ENCODE measurements around the gene KRT14. TPM values are rescaled to one million over a fixed set of nuclear protein-coding genes. Genes with fewer than 3 reads are reported as not detected.
"Not testable (repeated sequence)": the region's sequence is repeated elsewhere in the genome, so short reads cannot be mapped to it uniquely, and the experiment has no call there.

KRT14 gene
- polyA plus RNA-seq, 1 experiment, result 0.11 TPM

DNA sequence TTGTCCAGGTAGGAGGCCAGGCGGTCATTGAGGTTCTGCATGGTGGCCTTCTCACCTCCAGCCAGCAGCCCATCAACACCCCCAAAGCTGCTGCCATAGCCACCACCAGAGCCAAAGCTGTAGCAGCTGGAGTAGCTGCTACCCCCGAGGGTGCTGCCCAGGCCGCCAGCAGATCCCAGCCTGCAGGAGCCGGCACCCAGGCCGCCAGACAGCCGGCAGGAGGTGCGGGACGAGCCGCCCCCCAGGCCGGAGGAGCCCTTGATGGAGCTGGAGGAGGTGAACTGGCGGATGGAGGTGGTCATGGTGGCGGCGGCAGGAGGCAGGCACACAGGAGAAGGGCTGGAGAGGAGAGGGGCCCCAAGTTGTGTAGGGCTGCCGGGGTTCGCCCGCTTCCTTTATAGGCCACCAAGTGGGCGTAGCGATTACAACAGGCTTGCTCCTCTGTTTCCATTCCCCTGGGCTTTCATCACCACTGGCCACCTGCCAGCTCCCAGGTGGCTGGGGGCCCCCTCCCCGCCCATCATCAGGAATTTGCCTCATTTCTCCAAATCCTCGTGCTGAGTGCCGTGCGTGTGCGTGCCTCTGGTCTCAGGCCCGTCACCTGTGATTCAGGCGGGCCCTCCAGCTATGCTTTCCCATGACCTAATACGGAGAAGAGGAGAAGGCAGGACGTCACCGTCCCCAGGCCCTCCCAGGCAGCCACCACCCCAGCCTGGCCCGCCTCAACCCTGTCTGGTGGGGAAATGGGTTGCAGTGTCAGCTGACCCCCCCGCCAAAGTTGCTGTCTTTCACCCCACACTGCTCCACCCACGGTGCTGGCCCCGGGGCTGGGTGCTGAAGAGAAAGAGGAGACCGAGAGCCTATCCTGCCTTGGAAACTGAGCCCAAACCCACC is 37.8 kb upstream of the KRT14 start, which contains the start of gene KRT17:
KRT17 (minus strand) TSS at position 368 of the 894 bp plus-strand sequence; CDS start at position 302, 66 bp downstream.
- H3K4me3 ChIP-seq (ENCODE audit: low read depth, low read length), result no peak within 1 kb of the TSS
- CTCF ChIA-PET, result interaction anchor here (0.7 to 1.6 kb wide), 5 partner anchors 10 to 71 kb away, joined by 3 to 4 read pairs (median 3); no protein-coding TSS in a partner anchor
- POLR2A ChIA-PET, result no interaction called here
- TF ChIP-seq, protein P1, sequence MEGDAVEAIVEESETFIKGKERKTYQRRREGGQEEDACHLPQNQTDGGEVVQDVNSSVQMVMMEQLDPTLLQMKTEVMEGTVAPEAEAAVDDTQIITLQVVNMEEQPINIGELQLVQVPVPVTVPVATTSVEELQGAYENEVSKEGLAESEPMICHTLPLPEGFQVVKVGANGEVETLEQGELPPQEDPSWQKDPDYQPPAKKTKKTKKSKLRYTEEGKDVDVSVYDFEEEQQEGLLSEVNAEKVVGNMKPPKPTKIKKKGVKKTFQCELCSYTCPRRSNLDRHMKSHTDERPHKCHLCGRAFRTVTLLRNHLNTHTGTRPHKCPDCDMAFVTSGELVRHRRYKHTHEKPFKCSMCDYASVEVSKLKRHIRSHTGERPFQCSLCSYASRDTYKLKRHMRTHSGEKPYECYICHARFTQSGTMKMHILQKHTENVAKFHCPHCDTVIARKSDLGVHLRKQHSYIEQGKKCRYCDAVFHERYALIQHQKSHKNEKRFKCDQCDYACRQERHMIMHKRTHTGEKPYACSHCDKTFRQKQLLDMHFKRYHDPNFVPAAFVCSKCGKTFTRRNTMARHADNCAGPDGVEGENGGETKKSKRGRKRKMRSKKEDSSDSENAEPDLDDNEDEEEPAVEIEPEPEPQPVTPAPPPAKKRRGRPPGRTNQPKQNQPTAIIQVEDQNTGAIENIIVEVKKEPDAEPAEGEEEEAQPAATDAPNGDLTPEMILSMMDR (IDR thresholded peaks at IDR 0.05; ENCODE audit: insufficient read depth, low read depth, low read length), result no peak
- no peak for DNase-seq (ENCODE audit: low read depth)
- no peaks in the 10 kb centered on the region for H3K36me3 ChIP-seq (ENCODE audit: control insufficient read depth, insufficient read depth, low read length)
- no peaks in the 10 kb centered on the region for H3K27me3 ChIP-seq (ENCODE audit: control insufficient read depth, insufficient read depth, low read length)

DNA sequence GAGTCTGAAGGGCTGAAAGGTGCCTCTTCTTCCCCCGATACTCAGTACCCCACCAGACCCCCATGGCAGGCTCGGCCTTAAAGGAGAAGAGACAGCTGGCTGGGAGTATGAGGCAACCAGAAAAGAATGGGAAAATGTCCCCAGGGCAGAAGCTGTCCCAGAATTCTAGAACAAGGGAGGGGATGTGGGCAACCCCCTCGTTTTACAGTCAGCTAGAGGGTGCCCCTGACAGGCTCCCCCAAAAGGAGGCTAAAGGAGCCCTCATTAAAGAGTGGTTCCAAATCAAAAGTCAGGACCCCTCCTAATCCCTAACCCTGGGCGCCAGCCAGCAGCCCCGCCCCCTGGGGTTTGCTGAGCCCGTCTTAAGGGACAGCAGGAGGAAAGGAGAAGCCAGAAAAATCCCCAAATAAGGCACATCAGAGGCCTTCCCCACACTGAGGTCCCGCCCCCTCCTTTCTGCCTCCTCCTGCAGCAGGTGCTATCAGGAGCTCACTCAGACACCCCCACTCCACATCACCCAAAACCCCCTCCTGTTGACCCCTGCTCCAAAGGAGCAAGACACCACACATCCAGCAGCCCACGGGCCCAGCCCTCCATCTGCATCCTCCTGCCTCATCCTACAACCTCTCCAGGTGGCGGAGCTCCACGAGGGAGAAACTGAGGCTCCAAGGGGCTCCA is 36.6 kb upstream of the KRT14 start:
- not testable (repeated sequence) for H3K27me3 ChIP-seq (ENCODE audit: control insufficient read depth, insufficient read depth, low read length); DNase-seq (ENCODE audit: low read depth); H3K36me3 ChIP-seq (ENCODE audit: control insufficient read depth, insufficient read depth, low read length); H3K4me3 ChIP-seq (ENCODE audit: low read depth, low read length)
- ChIA-PET CTCF (interaction anchor here (0.6 to 3.5 kb wide), 6 partner anchors 24 to 1385 kb away, joined by 3 to 22 read pairs (median 3); no protein-coding TSS in a partner anchor), POLR2A (interaction anchor here (0.6 kb wide), 1 partner anchor 21 kb away, joined by 6 read pairs; no protein-coding TSS in a partner anchor)

DNA sequence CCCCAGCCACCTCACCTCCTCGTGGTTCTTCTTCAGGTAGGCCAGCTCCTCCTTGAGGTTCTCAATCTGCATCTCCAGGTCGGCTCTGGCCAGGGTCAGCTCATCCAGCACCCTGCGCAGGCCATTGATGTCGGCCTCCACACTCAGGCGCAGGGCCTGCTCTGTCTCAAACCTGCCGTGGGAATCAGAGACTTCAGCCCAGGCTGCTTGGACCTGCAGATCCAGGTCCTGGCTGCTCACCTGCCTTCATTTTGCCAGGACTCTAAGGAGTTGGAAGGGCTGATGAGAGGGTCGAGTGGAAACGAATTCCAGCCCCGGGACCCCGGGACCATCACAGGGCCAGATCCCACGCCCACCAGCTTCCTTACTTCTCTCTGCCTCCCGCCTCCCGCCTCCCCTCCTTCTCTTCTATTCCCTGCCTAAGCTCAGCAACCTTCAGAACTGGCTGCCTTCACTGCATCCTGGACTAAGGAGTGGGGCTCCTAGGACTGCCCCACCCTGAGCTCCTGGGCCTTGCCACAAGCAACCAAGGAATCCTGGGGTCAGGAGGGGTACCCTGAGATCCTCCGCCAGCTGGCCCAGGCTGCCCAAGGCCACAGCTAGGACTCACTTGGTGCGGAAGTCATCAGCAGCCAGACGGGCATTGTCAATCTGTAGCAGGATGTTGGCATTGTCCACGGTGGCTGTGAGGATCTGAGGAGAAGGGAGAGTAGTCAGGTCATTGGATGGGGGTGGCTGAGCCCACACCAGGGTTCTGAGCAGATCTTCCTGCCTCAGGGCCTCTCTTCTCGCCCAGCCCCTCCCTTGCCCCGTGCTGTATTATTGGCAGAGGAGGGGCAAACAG is 35.9 kb upstream of the KRT14 start:
- POLR2A ChIA-PET, result interaction anchor here (0.6 kb wide), 1 partner anchor 22 kb away, joined by 6 read pairs; no protein-coding TSS in a partner anchor
- not testable (repeated sequence) for H3K27me3 ChIP-seq (ENCODE audit: control insufficient read depth, insufficient read depth, low read length); DNase-seq (ENCODE audit: low read depth)

DNA sequence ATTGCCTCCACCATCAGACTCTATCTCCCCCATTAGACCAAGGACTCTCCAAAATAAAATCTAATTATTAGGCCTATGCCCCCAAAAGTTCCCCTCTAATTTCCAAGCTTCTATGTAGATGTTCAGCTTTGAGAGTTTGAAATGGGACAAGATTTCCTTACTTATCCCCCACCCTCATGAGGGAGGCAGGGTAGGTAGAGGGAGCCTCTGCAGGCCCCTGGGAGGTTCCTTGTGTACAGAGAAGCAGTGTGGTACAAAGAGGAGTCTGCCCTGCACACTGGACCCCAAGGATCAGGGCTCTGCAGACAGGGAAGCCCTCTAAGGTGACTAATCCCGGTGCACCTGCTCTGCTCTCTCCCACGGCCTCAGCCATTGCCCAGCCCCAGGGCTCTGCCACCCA is 35.2 kb upstream of the KRT14 start:
- ChIA-PET POLR2A (no interaction called here), CTCF (interaction anchor here (3.5 kb wide), 1 partner anchor 26 kb away, joined by 22 read pairs; no protein-coding TSS in a partner anchor)
- Histone ChIP-seq H3K27me3 (ENCODE audit: control insufficient read depth, insufficient read depth, low read length) (no peaks in the 10 kb centered on the region), H3K4me3 (ENCODE audit: low read depth, low read length) (no peak overlapping the region), H3K36me3 (ENCODE audit: control insufficient read depth, insufficient read depth, low read length) (no peaks in the 10 kb centered on the region)
- TF ChIP-seq, protein P1 (IDR thresholded peaks at IDR 0.05; ENCODE audit: insufficient read depth, low read depth, low read length), result no peak
- DNase-seq (ENCODE audit: low read depth), result no peak

More for the DNA sequence above, 35.9 kb upstream of the KRT14 start:
- not testable (repeated sequence) for H3K36me3 ChIP-seq (ENCODE audit: control insufficient read depth, insufficient read depth, low read length); H3K4me3 ChIP-seq (ENCODE audit: low read depth, low read length)
- CTCF ChIA-PET, result interaction anchor here (0.6 to 3.5 kb wide), 3 partner anchors 25 to 1385 kb away, joined by 3 to 22 read pairs (median 3); no protein-coding TSS in a partner anchor

DNA sequence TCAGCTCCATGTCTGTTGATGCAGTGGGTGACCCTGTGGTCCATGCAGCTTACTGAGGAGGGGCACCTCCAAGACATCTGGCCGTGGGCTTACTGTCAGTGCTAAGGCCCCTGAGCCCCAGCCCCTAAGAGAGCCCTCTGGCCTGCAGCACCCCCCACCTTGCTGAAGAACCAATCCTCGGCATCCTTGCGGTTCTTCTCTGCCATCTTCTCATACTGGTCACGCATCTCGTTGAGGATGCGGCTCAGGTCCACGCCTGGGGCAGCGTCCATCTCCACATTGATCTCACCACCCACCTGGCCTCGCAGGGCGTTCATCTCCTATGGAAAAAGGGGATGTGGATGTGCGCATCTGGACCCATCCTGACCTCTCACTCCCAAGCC is 34.7 kb upstream of the KRT14 start:
- DNase-seq (ENCODE audit: low read depth); H3K36me3 ChIP-seq (ENCODE audit: control insufficient read depth, insufficient read depth, low read length); H3K4me3 ChIP-seq (ENCODE audit: low read depth, low read length); POLR2A ChIA-PET; H3K27me3 ChIP-seq (ENCODE audit: control insufficient read depth, insufficient read depth, low read length): not testable (repeated sequence)
- CTCF ChIA-PET, result interaction anchor here (0.7 to 3.5 kb wide), 4 partner anchors 14 to 41 kb away, joined by 3 to 22 read pairs (median 3); no protein-coding TSS in a partner anchor
